ENCODE data around the gene RXRA.

DNA sequence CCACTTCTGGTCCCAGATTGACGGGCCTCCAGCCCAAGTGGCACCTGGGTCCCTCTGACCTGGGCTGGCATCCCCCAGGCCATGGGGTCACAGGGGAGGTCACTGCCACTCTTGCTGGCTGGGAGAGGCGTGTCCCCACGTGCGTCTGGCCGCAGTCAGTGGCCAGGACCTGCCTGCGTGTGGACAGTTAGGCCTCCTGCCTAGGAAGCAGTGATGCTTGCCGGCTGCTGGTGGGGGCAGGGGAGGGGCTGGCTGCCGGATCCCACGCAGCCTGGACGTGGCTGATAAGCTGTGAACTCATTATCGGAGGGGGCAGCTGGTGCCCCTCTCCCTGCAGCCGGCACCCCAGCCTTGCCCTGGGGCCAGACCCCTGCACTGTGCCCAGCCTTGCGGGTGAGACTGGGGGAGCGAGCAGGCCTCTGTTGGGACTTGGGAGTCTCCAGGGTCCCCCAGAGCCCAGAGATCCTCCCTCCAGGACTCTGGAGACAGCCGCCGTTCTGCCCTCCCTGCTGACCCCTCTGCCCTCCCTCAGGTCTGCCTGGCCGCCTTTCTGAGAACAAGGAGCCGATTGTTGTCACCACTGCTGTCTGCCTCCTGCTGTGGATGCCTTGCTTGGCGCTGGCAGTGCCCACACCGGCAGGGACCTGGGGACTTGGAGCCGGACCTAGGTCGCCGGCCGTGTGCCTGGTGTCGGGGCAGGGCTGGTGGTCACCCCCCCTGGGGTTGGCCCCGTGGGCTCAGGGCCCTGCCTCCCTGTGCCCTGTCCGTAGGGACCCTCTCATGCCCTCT, 12.3 kb downstream of the RXRA start:
- TF ChIP-seq CTCF (IDR thresholded peaks at IDR 0.05; ENCODE audit: low read depth, low read length, missing input control), result no peak
- TF ChIP-seq MAX (IDR thresholded peaks at IDR 0.05), result peak; percentile 82
- TF ChIP-seq TAF1 (conservative IDR thresholded peaks at IDR 0.05), result no peak
- no peak for TF ChIP-seq YY1 (IDR thresholded peaks at IDR 0.05)
- TF ChIP-seq SP1 (IDR thresholded peaks at IDR 0.05), result no peak
- TF ChIP-seq, protein P1, sequence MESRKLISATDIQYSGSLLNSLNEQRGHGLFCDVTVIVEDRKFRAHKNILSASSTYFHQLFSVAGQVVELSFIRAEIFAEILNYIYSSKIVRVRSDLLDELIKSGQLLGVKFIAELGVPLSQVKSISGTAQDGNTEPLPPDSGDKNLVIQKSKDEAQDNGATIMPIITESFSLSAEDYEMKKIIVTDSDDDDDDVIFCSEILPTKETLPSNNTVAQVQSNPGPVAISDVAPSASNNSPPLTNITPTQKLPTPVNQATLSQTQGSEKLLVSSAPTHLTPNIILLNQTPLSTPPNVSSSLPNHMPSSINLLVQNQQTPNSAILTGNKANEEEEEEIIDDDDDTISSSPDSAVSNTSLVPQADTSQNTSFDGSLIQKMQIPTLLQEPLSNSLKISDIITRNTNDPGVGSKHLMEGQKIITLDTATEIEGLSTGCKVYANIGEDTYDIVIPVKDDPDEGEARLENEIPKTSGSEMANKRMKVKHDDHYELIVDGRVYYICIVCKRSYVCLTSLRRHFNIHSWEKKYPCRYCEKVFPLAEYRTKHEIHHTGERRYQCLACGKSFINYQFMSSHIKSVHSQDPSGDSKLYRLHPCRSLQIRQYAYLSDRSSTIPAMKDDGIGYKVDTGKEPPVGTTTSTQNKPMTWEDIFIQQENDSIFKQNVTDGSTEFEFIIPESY (IDR thresholded peaks at IDR 0.05), result no peak
- no peak for TF ChIP-seq JUND (IDR thresholded peaks at IDR 0.05)
- TF ChIP-seq RAD21 (IDR thresholded peaks at IDR 0.05), result no peak
- peak; percentile 22 for TF ChIP-seq NR2F2 (IDR thresholded peaks at IDR 0.05)
- peak; percentile 66 to 80 for TF ChIP-seq RXRA (IDR thresholded peaks at IDR 0.05)
- TF ChIP-seq GABPA (IDR thresholded peaks at IDR 0.05 in 1 of 2, conservative IDR thresholded peaks at IDR 0.05 in 1 of 2), result no peak
- peak; percentile 92 for TF ChIP-seq REST (IDR thresholded peaks at IDR 0.05)
- no peak for TF ChIP-seq ATF3 (IDR thresholded peaks at IDR 0.05)
- no peak for TF ChIP-seq FOXA2 (IDR thresholded peaks at IDR 0.05)
